SK-N-SH (cell line): ENCODE measurements around the gene MCM3AP. TPM values are rescaled to one million over a fixed set of nuclear protein-coding genes. Genes with fewer than 3 reads are reported as not detected.

Experiments
- CTCF ChIA-PET: fragments of 300-600, 350-600 bp; formaldehyde crosslinking; extraction: SDS; loops from one replicate; lab custom pipeline; 2021; lab: Yijun Ruan, JAX
- POLR2A ChIA-PET: fragments of 350-600 bp; sonication (Branson Sonifier 250); formaldehyde crosslinking; extraction: SDS; loops from one replicate; lab custom pipeline; 2020; ENCODE audit warnings: antibody characterized with exemption, inconsistent platforms; lab: Yijun Ruan, JAX
- DNase-seq: peaks from one replicate; pipeline ENCODE4 v3.0.0; 2012
- H2AFZ ChIP-seq: fragments of 200-600 bp; sonication (generic); 2 replicates; pipeline ENCODE4 v1.8.1; 2016; ENCODE audit warnings: antibody characterized with exemption, mild to moderate bottlenecking, low read depth
- H3F3A ChIP-seq: fragments of 200-600 bp; sonication (generic); replicated peaks from 2 replicates; pipeline ENCODE3; 2016; ENCODE audit warnings: antibody characterized with exemption, mild to moderate bottlenecking; ENCODE audit not compliant: insufficient read depth
- H3K27ac ChIP-seq, 2 experiments: fragments of 200-500 bp in 1 of 2; fragments of 200-600 bp in 1 of 2; sonication (Bioruptor generic) in 1 of 2; sonication (generic), shearing (Covaris generic) in 1 of 2; 2 replicates each; pipeline versions ENCODE4 v1.5.1 to v1.6.1; 2014 to 2016; ENCODE audit warnings: low read depth in 2 of 2, inconsistent platforms in 1 of 2, low read length in 1 of 2, mild to moderate bottlenecking in 1 of 2, mixed read lengths in 1 of 2
- H3K27me3 ChIP-seq: fragments of 200-600 bp; sonication (generic), shearing (Covaris generic); 2 replicates; pipeline ENCODE4 v1.6.1; 2016; ENCODE audit warnings: mixed run types; ENCODE audit not compliant: insufficient read depth
- H3K36me3 ChIP-seq, 2 experiments: fragments of 200-500 bp in 1 of 2; fragments of 200-600 bp in 1 of 2; sonication (Bioruptor generic) in 1 of 2; sonication (generic) in 1 of 2; replicated peaks in 1 of 2; 2 replicates each; pipeline versions ENCODE3 to v1.5.1; 2014 to 2016; ENCODE audit warnings: low read length in 1 of 2, mild to moderate bottlenecking in 1 of 2; ENCODE audit not compliant: insufficient read depth in 2 of 2, control insufficient read depth in 1 of 2
- H3K4me1 ChIP-seq, 2 experiments: fragments of 200-500 bp in 1 of 2; fragments of 200-600 bp in 1 of 2; sonication (Bioruptor generic) in 1 of 2; sonication (generic), shearing (Covaris generic) in 1 of 2; 2 replicates each; pipeline versions ENCODE4 v1.5.1 to v1.6.1; 2014 to 2016; ENCODE audit warnings: low read depth in 1 of 2, low read length in 1 of 2, mixed run types in 1 of 2; ENCODE audit not compliant: insufficient read depth in 2 of 2, control insufficient read depth in 1 of 2
- H3K4me2 ChIP-seq: fragments of 200-600 bp; sonication (generic), shearing (Covaris generic); 2 replicates; pipeline ENCODE4 v1.6.1; 2017; ENCODE audit warnings: mixed run types
- H3K4me3 ChIP-seq, 2 experiments: fragments of 200-500 bp in 1 of 2; fragments of 200-600 bp in 1 of 2; sonication (Bioruptor generic) in 1 of 2; sonication (generic), shearing (Covaris generic) in 1 of 2; 2 replicates each; pipeline versions ENCODE4 v1.5.1 to v1.8.1; 2014 to 2016; ENCODE audit warnings: low read depth in 2 of 2, inconsistent platforms in 1 of 2, low read length in 1 of 2, mild to moderate bottlenecking in 1 of 2, mixed read lengths in 1 of 2, moderate library complexity in 1 of 2
- H3K79me2 ChIP-seq: fragments of 200-600 bp; sonication (generic); 2 replicates; pipeline ENCODE4 v1.8.1; 2017; ENCODE audit warnings: mild to moderate bottlenecking; ENCODE audit not compliant: insufficient read depth
- H3K9ac ChIP-seq: fragments of 200-600 bp; sonication (generic); 2 replicates; pipeline ENCODE4 v1.6.1; 2017; ENCODE audit warnings: mixed run types
- H3K9me2 ChIP-seq: fragments of 200-600 bp; sonication (generic); 2 replicates; pipeline ENCODE4 v1.6.1; 2017; ENCODE audit warnings: mixed run types
- H3K9me3 ChIP-seq: fragments of 200-600 bp; sonication (generic); 2 replicates; pipeline ENCODE4 v1.6.1; 2017; ENCODE audit warnings: mixed run types, mild to moderate bottlenecking, moderate library complexity
- H4K20me1 ChIP-seq: fragments of 200-600 bp; sonication (generic); 2 replicates; pipeline ENCODE4 v1.6.1; 2017; ENCODE audit warnings: mild to moderate bottlenecking, mixed run types; ENCODE audit not compliant: insufficient read depth
- ELF1 ChIP-seq: IDR thresholded peaks from 2 replicates; pipeline ENCODE4 v1.4.0; 2012
- EZH2phosphoT487 ChIP-seq: fragments of 200-600 bp; sonication (generic); IDR thresholded peaks from 2 replicates; pipeline ENCODE4 v1.6.1; 2017; ENCODE audit warnings: low read depth, mixed run types, mild to moderate bottlenecking, antibody characterized with exemption, moderate library complexity, borderline replicate concordance
- FOSL2 ChIP-seq: IDR thresholded peaks from 2 replicates; pipeline ENCODE4 v1.4.0; 2012; ENCODE audit warnings: low read depth, mild to moderate bottlenecking, moderate library complexity, borderline replicate concordance
- FOXJ3 ChIP-seq: sonication (generic); formaldehyde crosslinking; IDR thresholded peaks from 2 replicates; pipeline ENCODE4 v1.5.1; 2020; ENCODE audit warnings: mild to moderate bottlenecking, missing genetic modification reagents
- GABPA ChIP-seq: IDR thresholded peaks from 2 replicates; pipeline ENCODE4 v1.4.0; 2012; ENCODE audit warnings: low read depth, mild to moderate bottlenecking
- JUND ChIP-seq: IDR thresholded peaks from 2 replicates; pipeline ENCODE4 v1.4.0; 2012
- MEF2A ChIP-seq: IDR thresholded peaks from 2 replicates; pipeline ENCODE4 v1.4.0; 2012; ENCODE audit warnings: low read depth, borderline replicate concordance
- MXI1 ChIP-seq: IDR thresholded peaks from 2 replicates; pipeline ENCODE4 v1.6.1; 2012; ENCODE audit warnings: mild to moderate bottlenecking, low read depth, low read length, improper control_type of control experiment
- NRF1 ChIP-seq: IDR thresholded peaks from 2 replicates; pipeline ENCODE4 v1.6.1; 2012; ENCODE audit warnings: low read depth, mild to moderate bottlenecking, low read length
- PBX3 ChIP-seq: IDR thresholded peaks from 2 replicates; pipeline ENCODE4; 2012
- RAD21 ChIP-seq: IDR thresholded peaks from 2 replicates; pipeline ENCODE4 v1.6.1; 2012; ENCODE audit warnings: mild to moderate bottlenecking, low read length
- SMC3 ChIP-seq: IDR thresholded peaks from 2 replicates; pipeline ENCODE4 v1.6.1; 2012; ENCODE audit warnings: low read depth, low read length, improper control_type of control experiment
- TAF1 ChIP-seq: IDR thresholded peaks from 2 replicates; pipeline ENCODE4 v1.6.1; 2012; ENCODE audit warnings: low read depth, mild to moderate bottlenecking, low read length, moderate library complexity, borderline replicate concordance
- TCF12 ChIP-seq: IDR thresholded peaks from 2 replicates; pipeline ENCODE4 v1.4.0; 2012
- TEAD4 ChIP-seq: IDR thresholded peaks from 2 replicates; pipeline ENCODE4 v1.4.0; 2012; ENCODE audit warnings: mild to moderate bottlenecking, borderline replicate concordance; ENCODE audit not compliant: insufficient read depth
- USF2 ChIP-seq: fragments of 150-350 bp; IDR thresholded peaks from 2 replicates; pipeline ENCODE4 v1.6.1; 2017; ENCODE audit warnings: antibody characterized with exemption, low read length, low read depth, borderline replicate concordance
- YY1 ChIP-seq: IDR thresholded peaks from 2 replicates; pipeline ENCODE4 v1.4.0; 2012; ENCODE audit warnings: low read depth, mild to moderate bottlenecking
- WGBS: methylation state at CpG from one replicate; pipeline ENCODE4 v1.1.6; 2017; ENCODE audit warnings: low lambda C conversion rate; 5-methylcytosine and 5-hydroxymethylcytosine counted together
- polyA plus RNA-seq, 3 experiments: library from polyadenylated mRNA; depleted of rRNA; stranded (reverse); fragments of >200 nt; gene quantifications; 2 replicates each; pipeline ENCODE4 v1.2.3, GENCODE V29; 2012

Gene MCM3AP
- polyA plus RNA-seq, 1 of the 3 experiments (the other 2 are of a cell fraction) = 42.9 TPM

GRCh38 chr21:46269466-46269865, 15.9 kb downstream of the MCM3AP start:
- no peaks in the 10 kb centered on the region for H3K9me3 ChIP-seq
- H3F3A ChIP-seq = no peaks in the 10 kb centered on the region
- no peak overlapping the region for H3K4me3 ChIP-seq
- H2AFZ ChIP-seq = no peak overlapping the region
- H3K36me3 ChIP-seq = peaks cover 49 to 79% of the 10 kb centered on the region in 2 experiments
- H4K20me1 ChIP-seq = 0 out of 2 replicates have a peak, but pooled peaks cover 2% of the 10 kb centered on the region
- TF ChIP-seq EZH2phosphoT487 = no peak
- no peak for TF ChIP-seq PBX3
- TF ChIP-seq FOXJ3 (CRISPR knock-in tag) = no peak
- no peak for TF ChIP-seq YY1
- TF ChIP-seq RAD21 = no peak
- TF ChIP-seq USF2 = no peak
- no peak for TF ChIP-seq NRF1
- TF ChIP-seq SMC3 = no peak
- no peak for TF ChIP-seq JUND
- no peak for TF ChIP-seq ELF1
- TF ChIP-seq FOSL2 = no peak
- no peak for TF ChIP-seq MEF2A
- TF ChIP-seq TCF12 = no peak
- no peak for TF ChIP-seq TEAD4
- no peak for TF ChIP-seq TAF1
- TF ChIP-seq GABPA = no peak
- TF ChIP-seq MXI1 = no peak
- H3K27me3 ChIP-seq = no peaks in the 10 kb centered on the region
- ChIA-PET POLR2A (no interaction called here), CTCF (no interaction called here)
- no peak overlapping the region for H3K27ac ChIP-seq
- no peak overlapping the region for H3K4me2 ChIP-seq
- WGBS = 100% methylated on average over 10 of the region's 10 CpGs
- no peak overlapping the region for H3K9ac ChIP-seq
- no peaks in the 10 kb centered on the region for H3K4me1 ChIP-seq
- no peaks in the 10 kb centered on the region for H3K9me2 ChIP-seq
- no peaks in the 10 kb centered on the region; the same call in 1 of the 2 replicates for H3K79me2 ChIP-seq
- DNase-seq = no peak

GRCh38 chr21:46268371-46268770, 17.0 kb downstream of the MCM3AP start:
- H3K79me2 ChIP-seq = no peaks in the 10 kb centered on the region; the same call in 1 of the 2 replicates
- no peaks in the 10 kb centered on the region for H4K20me1 ChIP-seq
- ChIA-PET CTCF (no interaction called here), POLR2A (no interaction called here)
- no peak overlapping the region for H2AFZ ChIP-seq
- no peaks in the 10 kb centered on the region for H3K9me2 ChIP-seq
- no peak overlapping the region for H3K27ac ChIP-seq
- no peaks in the 10 kb centered on the region for H3K4me1 ChIP-seq
- H3K4me2 ChIP-seq = no peak overlapping the region
- no peaks in the 10 kb centered on the region for H3K27me3 ChIP-seq
- no peak overlapping the region for H3K9ac ChIP-seq
- DNase-seq = no peak
- H3K36me3 ChIP-seq = peaks cover 46 to 77% of the 10 kb centered on the region in 2 experiments
- 92% methylated on average over 13 of the region's 13 CpGs for WGBS
- TF ChIP-seq TAF1 (no peak), FOSL2 (no peak)
- no peak overlapping the region for H3K4me3 ChIP-seq
- H3F3A ChIP-seq = no peaks in the 10 kb centered on the region
- H3K9me3 ChIP-seq = no peaks in the 10 kb centered on the region
